Liver (tissue), 9 donors: ENCODE results near the gene MCF2L2. TPM values are rescaled to one million over a fixed set of nuclear protein-coding genes. Genes with fewer than 3 reads are reported as not detected.

Source experiments
- DNase-seq: peaks from one replicate; pipeline ENCODE4 v3.0.0-alpha.2; 2017; ENCODE audit warnings: low spot score
- H3K27ac ChIP-seq, 2 donors: one replicate each; pipeline ENCODE4 v1.7.0; 2013; ENCODE audit warnings: inconsistent platforms in 2 of 2, low read length in 2 of 2, control low read depth in 1 of 2, low read depth in 1 of 2, mild to moderate bottlenecking in 1 of 2
- H3K27me3 ChIP-seq, 4 donors: one replicate each; pipeline versions ENCODE4 v1.6.1 to v1.7.0; 2013; ENCODE audit warnings: low read length in 3 of 4, inconsistent platforms in 1 of 4, mild to moderate bottlenecking in 1 of 4, moderate library complexity in 1 of 4; ENCODE audit not compliant: control insufficient read depth in 4 of 4, insufficient read depth in 4 of 4
- H3K36me3 ChIP-seq, 4 donors: one replicate each; pipeline versions ENCODE4 v1.6.1 to v1.7.0; 2013; ENCODE audit warnings: low read length in 3 of 4, mild to moderate bottlenecking in 3 of 4, low read depth in 1 of 4, moderate library complexity in 1 of 4; ENCODE audit not compliant: control insufficient read depth in 4 of 4, insufficient read depth in 3 of 4
- H3K4me1 ChIP-seq, 4 donors: one replicate each; pipeline versions ENCODE4 v1.6.1 to v1.7.0; 2013; ENCODE audit warnings: low read length in 3 of 4, mild to moderate bottlenecking in 3 of 4, moderate library complexity in 1 of 4; ENCODE audit not compliant: control insufficient read depth in 4 of 4, insufficient read depth in 4 of 4
- H3K4me3 ChIP-seq, 3 donors: one replicate each; pipeline versions ENCODE4 v1.6.1 to v1.7.0; 2013; ENCODE audit warnings: low read length in 3 of 3, control low read depth in 1 of 3, low read depth in 1 of 3, mild to moderate bottlenecking in 1 of 3
- H3K9ac ChIP-seq, 2 donors: one replicate each; pipeline ENCODE4 v1.7.0; 2013; ENCODE audit warnings: low read length in 2 of 2, mild to moderate bottlenecking in 2 of 2, moderate library complexity in 2 of 2, control low read depth in 1 of 2, low read depth in 1 of 2
- H3K9me3 ChIP-seq, 4 donors: one replicate each; pipeline versions ENCODE4 v1.6.1 to v1.7.0; 2013; ENCODE audit warnings: low read length in 3 of 4; ENCODE audit not compliant: control insufficient read depth in 4 of 4
- EGR1 ChIP-seq, 2 donors: IDR thresholded peaks; 2 replicates each; pipeline ENCODE4 v1.6.1; 2016 to 2018; ENCODE audit warnings: antibody characterized with exemption in 2 of 2, low read depth in 2 of 2
- FOXA1 ChIP-seq: IDR thresholded peaks from 2 replicates; pipeline ENCODE4 v1.6.1; 2016; ENCODE audit warnings: antibody characterized with exemption
- FOXA2 ChIP-seq: IDR thresholded peaks from 2 replicates; pipeline ENCODE4 v1.6.1; 2016; ENCODE audit warnings: antibody characterized with exemption
- GABPA ChIP-seq, 2 donors: IDR thresholded peaks in 1 of 2; conservative IDR thresholded peaks in 1 of 2; 2 replicates each; pipeline ENCODE4 v1.6.1; 2016; ENCODE audit warnings: antibody characterized with exemption in 2 of 2, mild to moderate bottlenecking in 1 of 2, moderate library complexity in 1 of 2
- HNF4A ChIP-seq, 2 donors: conservative IDR thresholded peaks; 2 replicates each; pipeline ENCODE4 v1.6.1; 2016; ENCODE audit warnings: antibody characterized with exemption in 2 of 2, mild to moderate bottlenecking in 2 of 2
- HNF4G ChIP-seq: IDR thresholded peaks from 2 replicates; pipeline ENCODE4 v1.6.1; 2016; ENCODE audit warnings: antibody characterized with exemption
- JUND ChIP-seq, 2 donors: IDR thresholded peaks; 2 replicates each; pipeline ENCODE4 v1.6.1; 2016; ENCODE audit warnings: antibody characterized with exemption in 2 of 2
- NR2F2 ChIP-seq: IDR thresholded peaks from 2 replicates; pipeline ENCODE4 v1.6.1; 2016; ENCODE audit warnings: antibody characterized with exemption
- RAD21 ChIP-seq, 2 donors: IDR thresholded peaks; 2 replicates each; pipeline ENCODE4 v1.6.1; 2016; ENCODE audit warnings: antibody characterized with exemption in 2 of 2, mild to moderate bottlenecking in 2 of 2
- RXRA ChIP-seq, 2 donors: IDR thresholded peaks; 2 replicates each; pipeline ENCODE4 v1.6.1; 2017 to 2018; ENCODE audit warnings: antibody characterized with exemption in 2 of 2, mild to moderate bottlenecking in 1 of 2
- SP1 ChIP-seq: IDR thresholded peaks from 2 replicates; pipeline ENCODE4 v1.6.1; 2018; ENCODE audit warnings: antibody characterized with exemption, mild to moderate bottlenecking
- TAF1 ChIP-seq: conservative IDR thresholded peaks from 2 replicates; pipeline ENCODE4 v1.6.1; 2016; ENCODE audit warnings: antibody characterized with exemption, mild to moderate bottlenecking
- YY1 ChIP-seq: IDR thresholded peaks from 2 replicates; pipeline ENCODE4 v1.6.1; 2016; ENCODE audit warnings: antibody characterized with exemption, mild to moderate bottlenecking
- WGBS: extraction: QIAGEN DNeasy Blood & Tissue Kit; methylation state at CpG from one replicate; pipeline ENCODE4 v1.1.7; 2013; 5-methylcytosine and 5-hydroxymethylcytosine counted together
- polyA plus RNA-seq, 2 donors: library from polyadenylated mRNA; stranded (reverse) in 1 of 2; unstranded in 1 of 2; fragments of 200-250 nt in 1 of 2; fragments of >200 nt in 1 of 2; fragmentation: Nextera tagmentation in 1 of 2; extraction: Ambion mirVana in 1 of 2; gene quantifications; one replicate each; pipeline versions ENCODE4 v1.2.1 to v1.2.3, GENCODE V29; 2013 to 2015
- total RNA-seq, 2 donors: library from RNA; depleted of rRNA; stranded (reverse); fragments of >200 nt; gene quantifications; one replicate each; pipeline ENCODE4 v1.2.3, GENCODE V29; 2014
- TF ChIP-seq, protein P1 (sequence below): fragments of 150-350 bp; IDR thresholded peaks from 2 replicates; pipeline ENCODE4 v1.5.1; 2017; ENCODE audit warnings: improper control_type of control experiment, low read depth, low read length; ENCODE audit not compliant: missing input control
- TF ChIP-seq, protein P2 (sequence below): IDR thresholded peaks from 2 replicates; pipeline ENCODE4 v1.6.1; 2016; ENCODE audit warnings: antibody characterized with exemption
- TF ChIP-seq, protein P3 (sequence below): IDR thresholded peaks from 2 replicates; pipeline ENCODE4 v1.6.1; 2016; ENCODE audit warnings: antibody characterized with exemption, mild to moderate bottlenecking
- TF ChIP-seq, protein P4 (sequence below): IDR thresholded peaks from 2 replicates; pipeline ENCODE4 v1.6.1; 2016; ENCODE audit warnings: antibody characterized with exemption
- TF ChIP-seq, protein P5 (sequence below): IDR thresholded peaks from 2 replicates; pipeline ENCODE4 v1.6.1; 2016; ENCODE audit warnings: antibody characterized with exemption
- donor health status: healthy.
- donor health status: healthy.
- donor health status: healthy.
- donor health status: healthy.
- donor health status: healthy.

The MCF2L2 gene
- total and polyA plus RNA-seq, 4 donors = 0.02 to 0.47 (median 0.17) TPM; not detected in 1

DNA sequence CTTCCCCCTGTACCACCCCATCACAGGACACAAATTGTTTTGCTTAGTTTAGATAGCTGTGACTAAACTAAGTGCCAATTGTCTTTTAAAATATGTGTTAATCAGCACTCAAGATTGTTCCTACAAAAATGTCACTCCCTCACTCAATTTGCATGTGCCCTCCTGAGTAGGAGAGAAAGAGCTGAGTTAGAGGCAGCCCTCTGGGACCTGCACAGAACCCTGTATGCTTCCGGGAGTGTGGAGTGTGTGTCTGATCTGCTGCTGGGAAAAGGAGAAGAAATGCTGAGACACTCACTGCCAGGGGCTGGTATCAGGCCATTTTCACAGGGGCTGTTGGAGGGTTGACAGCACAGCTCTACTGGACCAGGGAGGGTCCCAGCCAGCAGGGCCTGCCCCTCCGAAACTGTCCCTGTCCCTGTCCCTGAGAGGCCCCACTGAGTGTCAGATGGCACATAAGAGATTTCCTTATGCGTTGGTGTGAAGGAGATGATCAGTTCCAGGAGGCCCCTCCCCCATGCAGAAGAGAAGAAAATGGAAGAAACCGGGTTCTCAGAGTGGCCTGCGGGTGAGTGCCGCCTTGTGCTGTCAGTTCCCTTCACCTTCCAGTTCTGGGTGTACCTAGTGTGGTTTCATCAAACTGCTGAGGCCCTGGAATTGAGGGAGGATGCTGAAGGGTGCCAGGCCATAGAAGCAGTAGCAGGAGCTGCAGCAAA is 179.3 kb downstream of the MCF2L2 start:
- 75% methylated on average over 6 of the region's 6 CpGs for WGBS
- H3K27me3 ChIP-seq = no peaks in the 10 kb centered on the region
- TF ChIP-seq NR2F2 (no peak), FOXA2 (no peak)

DNA sequence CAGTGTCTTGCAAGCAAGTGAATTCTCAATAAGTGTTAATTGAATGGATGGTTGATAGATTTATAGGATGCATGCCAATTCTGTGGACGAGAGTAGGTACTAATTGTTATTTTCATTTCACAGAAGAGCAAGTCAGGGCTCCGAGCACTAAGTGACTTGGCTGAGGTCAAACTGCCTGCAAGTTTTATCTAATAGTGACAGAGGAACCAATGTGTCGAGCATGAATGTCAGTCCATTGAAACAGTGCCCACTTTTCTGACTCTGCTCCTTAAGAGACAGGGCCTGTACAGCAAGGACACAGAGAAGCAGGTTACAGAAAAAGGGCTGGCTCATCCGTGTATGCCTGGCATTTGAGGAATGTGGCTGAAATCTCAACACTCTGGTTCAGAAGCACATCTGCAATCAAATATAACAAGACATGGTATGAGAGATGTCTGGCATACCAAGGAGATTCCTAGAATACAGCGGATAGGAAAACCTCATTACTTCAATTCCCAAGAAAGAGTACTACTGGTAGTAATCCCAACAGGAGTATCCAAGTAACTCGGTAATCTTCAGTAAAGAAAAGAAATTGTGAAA is 181.3 kb downstream of the MCF2L2 start:
- DNase-seq = no peak
- Histone ChIP-seq H3K9ac (no peak overlapping the region), H3K27ac (no peak overlapping the region), H3K9me3 (peaks cover 4 to 12% (median 7%) of the 10 kb centered on the region in 4 donors), H3K4me1 (peaks cover 6 to 15% (median 11%) of the 10 kb centered on the region in 4 donors), H3K36me3 (no peaks in the 10 kb centered on the region), H3K27me3 (no peaks in the 10 kb centered on the region), H3K4me3 (no peak overlapping the region)
- 95% methylated on average over 6 of the region's 6 CpGs for WGBS
- TF ChIP-seq, protein P1, sequence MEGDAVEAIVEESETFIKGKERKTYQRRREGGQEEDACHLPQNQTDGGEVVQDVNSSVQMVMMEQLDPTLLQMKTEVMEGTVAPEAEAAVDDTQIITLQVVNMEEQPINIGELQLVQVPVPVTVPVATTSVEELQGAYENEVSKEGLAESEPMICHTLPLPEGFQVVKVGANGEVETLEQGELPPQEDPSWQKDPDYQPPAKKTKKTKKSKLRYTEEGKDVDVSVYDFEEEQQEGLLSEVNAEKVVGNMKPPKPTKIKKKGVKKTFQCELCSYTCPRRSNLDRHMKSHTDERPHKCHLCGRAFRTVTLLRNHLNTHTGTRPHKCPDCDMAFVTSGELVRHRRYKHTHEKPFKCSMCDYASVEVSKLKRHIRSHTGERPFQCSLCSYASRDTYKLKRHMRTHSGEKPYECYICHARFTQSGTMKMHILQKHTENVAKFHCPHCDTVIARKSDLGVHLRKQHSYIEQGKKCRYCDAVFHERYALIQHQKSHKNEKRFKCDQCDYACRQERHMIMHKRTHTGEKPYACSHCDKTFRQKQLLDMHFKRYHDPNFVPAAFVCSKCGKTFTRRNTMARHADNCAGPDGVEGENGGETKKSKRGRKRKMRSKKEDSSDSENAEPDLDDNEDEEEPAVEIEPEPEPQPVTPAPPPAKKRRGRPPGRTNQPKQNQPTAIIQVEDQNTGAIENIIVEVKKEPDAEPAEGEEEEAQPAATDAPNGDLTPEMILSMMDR = no peak
- TF ChIP-seq FOXA1 (no peak), RXRA (IDR thresholded peaks at IDR 0.05) (no peak), HNF4G (no peak), GABPA (IDR thresholded peaks at IDR 0.05 in 1 of 2, conservative IDR thresholded peaks at IDR 0.05 in 1 of 2) (no peak), NR2F2 (no peak), FOXA2 (no peak), YY1 (no peak), JUND (IDR thresholded peaks at IDR 0.05) (no peak), HNF4A (conservative IDR thresholded peaks at IDR 0.05) (no peak), TAF1 (no peak), SP1 (no peak), EGR1 (IDR thresholded peaks at IDR 0.05; ENCODE audit: low read depth in 2 of 2) (no peak), RAD21 (IDR thresholded peaks at IDR 0.05) (no peak)
- TF ChIP-seq, protein P2, sequence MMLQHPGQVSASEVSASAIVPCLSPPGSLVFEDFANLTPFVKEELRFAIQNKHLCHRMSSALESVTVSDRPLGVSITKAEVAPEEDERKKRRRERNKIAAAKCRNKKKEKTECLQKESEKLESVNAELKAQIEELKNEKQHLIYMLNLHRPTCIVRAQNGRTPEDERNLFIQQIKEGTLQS = no peak
- TF ChIP-seq, protein P3, sequence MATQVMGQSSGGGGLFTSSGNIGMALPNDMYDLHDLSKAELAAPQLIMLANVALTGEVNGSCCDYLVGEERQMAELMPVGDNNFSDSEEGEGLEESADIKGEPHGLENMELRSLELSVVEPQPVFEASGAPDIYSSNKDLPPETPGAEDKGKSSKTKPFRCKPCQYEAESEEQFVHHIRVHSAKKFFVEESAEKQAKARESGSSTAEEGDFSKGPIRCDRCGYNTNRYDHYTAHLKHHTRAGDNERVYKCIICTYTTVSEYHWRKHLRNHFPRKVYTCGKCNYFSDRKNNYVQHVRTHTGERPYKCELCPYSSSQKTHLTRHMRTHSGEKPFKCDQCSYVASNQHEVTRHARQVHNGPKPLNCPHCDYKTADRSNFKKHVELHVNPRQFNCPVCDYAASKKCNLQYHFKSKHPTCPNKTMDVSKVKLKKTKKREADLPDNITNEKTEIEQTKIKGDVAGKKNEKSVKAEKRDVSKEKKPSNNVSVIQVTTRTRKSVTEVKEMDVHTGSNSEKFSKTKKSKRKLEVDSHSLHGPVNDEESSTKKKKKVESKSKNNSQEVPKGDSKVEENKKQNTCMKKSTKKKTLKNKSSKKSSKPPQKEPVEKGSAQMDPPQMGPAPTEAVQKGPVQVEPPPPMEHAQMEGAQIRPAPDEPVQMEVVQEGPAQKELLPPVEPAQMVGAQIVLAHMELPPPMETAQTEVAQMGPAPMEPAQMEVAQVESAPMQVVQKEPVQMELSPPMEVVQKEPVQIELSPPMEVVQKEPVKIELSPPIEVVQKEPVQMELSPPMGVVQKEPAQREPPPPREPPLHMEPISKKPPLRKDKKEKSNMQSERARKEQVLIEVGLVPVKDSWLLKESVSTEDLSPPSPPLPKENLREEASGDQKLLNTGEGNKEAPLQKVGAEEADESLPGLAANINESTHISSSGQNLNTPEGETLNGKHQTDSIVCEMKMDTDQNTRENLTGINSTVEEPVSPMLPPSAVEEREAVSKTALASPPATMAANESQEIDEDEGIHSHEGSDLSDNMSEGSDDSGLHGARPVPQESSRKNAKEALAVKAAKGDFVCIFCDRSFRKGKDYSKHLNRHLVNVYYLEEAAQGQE = no peak
- TF ChIP-seq, protein P4, sequence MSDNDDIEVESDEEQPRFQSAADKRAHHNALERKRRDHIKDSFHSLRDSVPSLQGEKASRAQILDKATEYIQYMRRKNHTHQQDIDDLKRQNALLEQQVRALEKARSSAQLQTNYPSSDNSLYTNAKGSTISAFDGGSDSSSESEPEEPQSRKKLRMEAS = no peak
- TF ChIP-seq, protein P5, sequence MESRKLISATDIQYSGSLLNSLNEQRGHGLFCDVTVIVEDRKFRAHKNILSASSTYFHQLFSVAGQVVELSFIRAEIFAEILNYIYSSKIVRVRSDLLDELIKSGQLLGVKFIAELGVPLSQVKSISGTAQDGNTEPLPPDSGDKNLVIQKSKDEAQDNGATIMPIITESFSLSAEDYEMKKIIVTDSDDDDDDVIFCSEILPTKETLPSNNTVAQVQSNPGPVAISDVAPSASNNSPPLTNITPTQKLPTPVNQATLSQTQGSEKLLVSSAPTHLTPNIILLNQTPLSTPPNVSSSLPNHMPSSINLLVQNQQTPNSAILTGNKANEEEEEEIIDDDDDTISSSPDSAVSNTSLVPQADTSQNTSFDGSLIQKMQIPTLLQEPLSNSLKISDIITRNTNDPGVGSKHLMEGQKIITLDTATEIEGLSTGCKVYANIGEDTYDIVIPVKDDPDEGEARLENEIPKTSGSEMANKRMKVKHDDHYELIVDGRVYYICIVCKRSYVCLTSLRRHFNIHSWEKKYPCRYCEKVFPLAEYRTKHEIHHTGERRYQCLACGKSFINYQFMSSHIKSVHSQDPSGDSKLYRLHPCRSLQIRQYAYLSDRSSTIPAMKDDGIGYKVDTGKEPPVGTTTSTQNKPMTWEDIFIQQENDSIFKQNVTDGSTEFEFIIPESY = no peak

More for the DNA sequence above, 179.3 kb downstream of the MCF2L2 start:
- no peak overlapping the region for H3K9ac ChIP-seq
- no peaks in the 10 kb centered on the region for H3K9me3 ChIP-seq
- DNase-seq = no peak
- H3K27ac ChIP-seq = no peak overlapping the region
- H3K36me3 ChIP-seq = no peaks in the 10 kb centered on the region
- peaks cover 9 to 21% (median 16%) of the 10 kb centered on the region in 4 donors for H3K4me1 ChIP-seq
- no peak overlapping the region for H3K4me3 ChIP-seq
